ENCODE measurements around the gene UCKL1. TPM values are rescaled to one million over a fixed set of nuclear protein-coding genes. Genes with fewer than 3 reads are reported as not detected.

Gene UCKL1
- total RNA-seq, 1 donor from 2014 or later: 20.2 TPM

- peak; percentile 99 for DNase-seq (ENCODE audit: low spot score)
- ATAC-seq: peak; percentile 92
These were observed 61.6 kb downstream of the UCKL1 start, which contains the start of gene DNAJC5 for GRCh38 chr20:63894358-63895201. Gene DNAJC5, plus strand, starts transcription at chr20:63895126. Its CDS starts 33,220 bp downstream, at chr20:63928346.

GRCh38 chr20:63893999-63894357 is 62.2 kb downstream of the UCKL1 start:
- no peak for ATAC-seq

GRCh38 chr20:63892402-63892801 is 63.8 kb downstream of the UCKL1 start:
- DNase-seq (ENCODE audit: low spot score) (no peak), ATAC-seq (no peak)

More at GRCh38 chr20:63893999-63894357, 62.2 kb downstream of the UCKL1 start:
- no peak for DNase-seq (ENCODE audit: low spot score)

GRCh38 chr20:63891061-63892002 is 64.9 kb downstream of the UCKL1 start:
- ATAC-seq (no peak), DNase-seq (ENCODE audit: low spot score) (no peak)

GRCh38 chr20:63890616-63891015 is 65.6 kb downstream of the UCKL1 start:
- ATAC-seq (no peak), DNase-seq (ENCODE audit: low spot score) (no peak)

- DNase-seq (ENCODE audit: low spot score): no peak
- no peak for ATAC-seq
These were observed 66.0 kb downstream of the UCKL1 start for GRCh38 chr20:63890201-63890576.

Other genes with a start within 250 kb of the UCKL1 start
- 23.6 TPM for gene ARFRP1, start 248.4 kb downstream of the UCKL1 start, total RNA-seq
- 64.1 TPM for gene ZGPAT, start 248.4 kb downstream of the UCKL1 start, total RNA-seq
- 122 TPM for gene LIME1, start 219.8 kb downstream of the UCKL1 start, total RNA-seq
- gene SLC2A4RG, start 216.6 kb downstream of the UCKL1 start, total RNA-seq: 195 TPM
- gene ZBTB46, start 125.2 kb downstream of the UCKL1 start, total RNA-seq: 4.7 TPM
- gene ABHD16B, start 94.9 kb downstream of the UCKL1 start, total RNA-seq: not detected
- 17.3 TPM for gene TPD52L2, start 91.1 kb downstream of the UCKL1 start, total RNA-seq
- 17.8 TPM for gene DNAJC5, start 61.3 kb downstream of the UCKL1 start, total RNA-seq
- 21.4 TPM for gene ZNF512B, start 13.5 kb upstream of the UCKL1 start, total RNA-seq
- gene SAMD10, start 23.2 kb upstream of the UCKL1 start, total RNA-seq: 3.5 TPM
- 24.2 TPM for gene PRPF6, start 24.7 kb upstream of the UCKL1 start, total RNA-seq
- 0.68 TPM for gene C20orf204, start 79.8 kb upstream of the UCKL1 start, total RNA-seq
- 8.1 TPM for gene SOX18, start 93.2 kb upstream of the UCKL1 start, total RNA-seq
- 49.2 TPM for gene TCEA2, start 106.8 kb upstream of the UCKL1 start, total RNA-seq
- gene RGS19, start 123.1 kb upstream of the UCKL1 start, total RNA-seq: 4.6 TPM
- gene OPRL1, start 123.7 kb upstream of the UCKL1 start, total RNA-seq: 0.15 TPM
- not detected for gene LKAAEAR1, start 128.0 kb upstream of the UCKL1 start, total RNA-seq
- gene NPBWR2, start 151.1 kb upstream of the UCKL1 start, total RNA-seq: not detected
- gene MYT1, start 208.0 kb upstream of the UCKL1 start, total RNA-seq: not detected